Sigmoid colon (tissue), 7 donors: ENCODE measurements around the gene FLRT1. TPM values are rescaled to one million over a fixed set of nuclear protein-coding genes. Genes with fewer than 3 reads are reported as not detected.

ENCODE experiments used
- DNase-seq: peaks from one replicate; pipeline ENCODE4 v3.0.0-alpha.2; 2019
- H3K27ac ChIP-seq, 4 donors: fragments of 200-600 bp; sonication (generic); one replicate each; pipeline ENCODE4 v1.5.1; 2016 to 2019; ENCODE audit warnings: mild to moderate bottlenecking in 1 of 4
- H3K27me3 ChIP-seq, 3 donors: fragments of 200-600 bp; sonication (generic); one replicate each; pipeline ENCODE4 v1.5.1; 2019; ENCODE audit warnings: mild to moderate bottlenecking in 1 of 3
- H3K36me3 ChIP-seq, 4 donors: fragments of 200-600 bp; sonication (generic); one replicate each; pipeline ENCODE4 v1.5.1; 2016 to 2019
- H3K4me1 ChIP-seq, 4 donors: fragments of 200-600 bp; sonication (generic); one replicate each; pipeline ENCODE4 v1.5.1; 2017 to 2019
- H3K4me3 ChIP-seq, 4 donors: fragments of 200-600 bp; sonication (generic); one replicate each; pipeline ENCODE4 v1.5.1; 2017 to 2019; ENCODE audit warnings: mild to moderate bottlenecking in 2 of 4, moderate library complexity in 1 of 4
- H3K9me3 ChIP-seq, 4 donors: fragments of 200-600 bp in 3 of 4; sonication (generic) in 3 of 4; one replicate each; pipeline versions ENCODE4 v1.5.1 to v1.6.1; 2013 to 2019
- EP300 ChIP-seq, 4 donors: sonication (generic); formaldehyde crosslinking; IDR thresholded peaks; one replicate each; pipeline ENCODE4 v1.6.1; 2017; ENCODE audit warnings: antibody characterized with exemption in 4 of 4
- POLR2A ChIP-seq, 2 donors: fragments of 450-650 bp; IDR thresholded peaks; one replicate each; pipeline ENCODE4 v1.6.1; 2016; ENCODE audit warnings: antibody characterized with exemption in 2 of 2, mild to moderate bottlenecking in 2 of 2, moderate library complexity in 2 of 2
- POLR2AphosphoS5 ChIP-seq, 4 donors: sonication (generic); formaldehyde crosslinking; IDR thresholded peaks; one replicate each; pipeline ENCODE4 v1.6.1; 2017; ENCODE audit warnings: antibody characterized with exemption in 4 of 4
- WGBS, 2 donors: extraction: QIAGEN DNeasy Blood & Tissue Kit; methylation state at CpG; one replicate each; pipeline ENCODE4 v1.1.7; 2013; 5-methylcytosine and 5-hydroxymethylcytosine counted together
- intact Hi-C: fragments of 100-400 bp; cut with DNase I; formaldehyde crosslinking; loops from one replicate; pipeline ENCODE4 v1.15.1; 2023
- polyA plus RNA-seq, 3 donors: library from polyadenylated mRNA; stranded (reverse); fragments of 200-250 nt; gene quantifications; one replicate each; pipeline ENCODE4 v1.2.3, GENCODE V29; 2013
- total RNA-seq, 4 donors: library from RNA; depleted of rRNA; stranded (reverse); fragments of >200 nt; gene quantifications; one replicate each; pipeline ENCODE4 v1.1.0, GENCODE V29; 2016
- TF ChIP-seq, protein P1 (sequence below), 4 experiments: fragments of 450-650 bp in 3 of 4; fragments of 200-600 bp in 1 of 4; IDR thresholded peaks; one replicate each; pipeline ENCODE4 v1.5.1; 2016 to 2019; ENCODE audit warnings: antibody characterized with exemption in 4 of 4, mild to moderate bottlenecking in 3 of 4, moderate library complexity in 2 of 4
- donor health status: healthy with polysubstance abuse.
- donor health status: Bipolar disorder and iron deficiency.
- donor health status: healthy.

FLRT1 gene
- total and polyA plus RNA-seq, 7 donors = 0.66 to 6.9 (median 2.9) TPM; not detected in 2

DNA sequence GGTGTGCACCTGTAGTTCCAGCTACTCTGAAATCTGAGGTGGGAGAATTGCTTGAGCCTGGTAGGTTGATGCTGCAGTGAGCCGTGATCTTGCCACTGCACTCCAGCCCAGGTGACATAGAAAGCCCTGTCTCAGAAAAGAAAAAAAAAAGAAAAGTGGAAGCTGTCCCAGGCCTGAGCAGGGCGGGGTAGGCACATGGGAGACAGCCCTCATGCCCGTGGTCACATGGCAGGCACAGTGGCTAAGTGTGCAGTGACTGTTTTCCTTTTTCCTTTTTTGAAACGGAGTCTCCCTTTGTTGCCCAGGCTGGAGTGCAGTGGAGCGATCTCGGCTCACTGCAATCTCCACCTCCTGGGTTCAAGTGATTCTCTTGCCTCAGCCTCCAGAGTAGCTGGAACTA is 41.7 kb upstream of the FLRT1 start:
- H3K36me3 ChIP-seq = peaks cover 26 to 88% (median 27%) of the 10 kb centered on the region in 4 donors
- TF ChIP-seq POLR2A (IDR thresholded peaks at IDR 0.05) = no peak
- TF ChIP-seq, protein P1, sequence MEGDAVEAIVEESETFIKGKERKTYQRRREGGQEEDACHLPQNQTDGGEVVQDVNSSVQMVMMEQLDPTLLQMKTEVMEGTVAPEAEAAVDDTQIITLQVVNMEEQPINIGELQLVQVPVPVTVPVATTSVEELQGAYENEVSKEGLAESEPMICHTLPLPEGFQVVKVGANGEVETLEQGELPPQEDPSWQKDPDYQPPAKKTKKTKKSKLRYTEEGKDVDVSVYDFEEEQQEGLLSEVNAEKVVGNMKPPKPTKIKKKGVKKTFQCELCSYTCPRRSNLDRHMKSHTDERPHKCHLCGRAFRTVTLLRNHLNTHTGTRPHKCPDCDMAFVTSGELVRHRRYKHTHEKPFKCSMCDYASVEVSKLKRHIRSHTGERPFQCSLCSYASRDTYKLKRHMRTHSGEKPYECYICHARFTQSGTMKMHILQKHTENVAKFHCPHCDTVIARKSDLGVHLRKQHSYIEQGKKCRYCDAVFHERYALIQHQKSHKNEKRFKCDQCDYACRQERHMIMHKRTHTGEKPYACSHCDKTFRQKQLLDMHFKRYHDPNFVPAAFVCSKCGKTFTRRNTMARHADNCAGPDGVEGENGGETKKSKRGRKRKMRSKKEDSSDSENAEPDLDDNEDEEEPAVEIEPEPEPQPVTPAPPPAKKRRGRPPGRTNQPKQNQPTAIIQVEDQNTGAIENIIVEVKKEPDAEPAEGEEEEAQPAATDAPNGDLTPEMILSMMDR (IDR thresholded peaks at IDR 0.05) = no peak
- no peak for TF ChIP-seq EP300 (IDR thresholded peaks at IDR 0.05)
- TF ChIP-seq POLR2AphosphoS5 (IDR thresholded peaks at IDR 0.05) = no peak
- DNase-seq = no peak
- no peak overlapping the region for H3K27ac ChIP-seq
- H3K27me3 ChIP-seq = no peaks in the 10 kb centered on the region
- 50 to 79% methylated on average over 6 of the region's 6 CpGs for WGBS, 2 donors
- H3K9me3 ChIP-seq = no peaks in the 10 kb centered on the region
- intact Hi-C loops = no loop called here
- H3K4me3 ChIP-seq = no peak overlapping the region
- peaks cover 0 to 5% (median 3%) of the 10 kb centered on the region in 4 donors for H3K4me1 ChIP-seq

DNA sequence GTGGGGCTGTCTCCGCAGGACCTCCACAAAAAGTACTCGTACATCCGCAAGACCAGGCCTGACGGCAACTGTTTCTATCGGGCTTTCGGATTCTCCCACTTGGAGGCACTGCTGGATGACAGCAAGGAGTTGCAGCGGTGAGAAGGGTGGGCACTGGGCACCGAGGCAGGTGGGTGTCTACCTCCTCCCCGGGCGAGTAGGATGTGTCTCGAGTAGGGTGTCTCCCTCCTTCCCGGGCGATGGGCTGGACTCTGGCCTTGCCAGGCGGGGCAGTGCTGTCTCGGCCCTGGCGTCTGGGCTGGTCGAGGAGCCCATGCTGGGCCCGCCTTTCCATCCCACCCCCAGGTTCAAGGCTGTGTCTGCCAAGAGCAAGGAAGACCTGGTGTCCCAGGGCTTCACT is 39.2 kb upstream of the FLRT1 start:
- 70 to 92% methylated on average over 18 of the region's 18 CpGs for WGBS, 2 donors
- TF ChIP-seq EP300 (IDR thresholded peaks at IDR 0.05) = no peak
- no peak for TF ChIP-seq POLR2AphosphoS5 (IDR thresholded peaks at IDR 0.05)
- no peak for TF ChIP-seq POLR2A (IDR thresholded peaks at IDR 0.05)
- TF ChIP-seq, protein P1 (IDR thresholded peaks at IDR 0.05) = no peak
- H3K27me3 ChIP-seq = peaks cover 0 to 7% (median 0%) of the 10 kb centered on the region in 3 donors
- H3K4me3 ChIP-seq = no peak overlapping the region
- no peaks in the 10 kb centered on the region for H3K9me3 ChIP-seq
- intact Hi-C loops = no loop called here
- H3K4me1 ChIP-seq = peaks cover 0 to 29% (median 26%) of the 10 kb centered on the region in 4 donors
- no peak overlapping the region for H3K27ac ChIP-seq
- no peak for DNase-seq
- peaks cover 19 to 64% (median 23%) of the 10 kb centered on the region in 4 donors for H3K36me3 ChIP-seq

DNA sequence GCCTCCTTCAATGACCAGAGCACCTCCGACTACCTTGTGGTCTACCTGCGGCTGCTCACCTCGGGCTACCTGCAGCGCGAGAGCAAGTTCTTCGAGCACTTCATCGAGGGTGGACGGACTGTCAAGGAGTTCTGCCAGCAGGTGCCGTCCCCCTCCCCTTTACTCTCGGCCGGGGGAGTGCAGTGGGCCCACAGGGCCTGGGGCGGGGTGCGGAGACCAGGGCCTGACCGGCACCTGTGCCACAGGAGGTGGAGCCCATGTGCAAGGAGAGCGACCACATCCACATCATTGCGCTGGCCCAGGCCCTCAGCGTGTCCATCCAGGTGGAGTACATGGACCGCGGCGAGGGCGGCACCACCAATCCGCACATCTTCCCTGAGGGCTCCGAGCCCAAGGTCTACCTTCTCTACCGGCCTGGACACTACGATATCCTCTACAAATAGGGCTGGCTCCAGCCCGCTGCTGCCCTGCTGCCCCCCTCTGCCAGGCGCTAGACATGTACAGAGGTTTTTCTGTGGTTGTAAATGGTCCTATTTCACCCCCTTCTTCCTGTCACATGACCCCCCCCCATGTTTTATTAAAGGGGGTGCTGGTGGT is 38.5 kb upstream of the FLRT1 start:
- 94 to 95% methylated on average over 27 of the region's 27 CpGs for whole genome bisulfite sequencing, 2 donors
- H3K9me3 ChIP-seq = no peaks in the 10 kb centered on the region
- peaks cover 15 to 59% (median 23%) of the 10 kb centered on the region in 4 donors for H3K36me3 ChIP-seq
- no peak overlapping the region for H3K4me3 ChIP-seq
- peaks cover 0 to 7% (median 0%) of the 10 kb centered on the region in 3 donors for H3K27me3 ChIP-seq
- peaks cover 0 to 35% (median 30%) of the 10 kb centered on the region in 4 donors for H3K4me1 ChIP-seq
- no peak overlapping the region for H3K27ac ChIP-seq
- intact Hi-C loops = no loop called here
- TF ChIP-seq, protein P1 (IDR thresholded peaks at IDR 0.05) = no peak
- TF ChIP-seq POLR2AphosphoS5 (IDR thresholded peaks at IDR 0.05) = no peak
- TF ChIP-seq EP300 (IDR thresholded peaks at IDR 0.05) = no peak
- TF ChIP-seq POLR2A (IDR thresholded peaks at IDR 0.05) = no peak
- no peak for DNase-seq

DNA sequence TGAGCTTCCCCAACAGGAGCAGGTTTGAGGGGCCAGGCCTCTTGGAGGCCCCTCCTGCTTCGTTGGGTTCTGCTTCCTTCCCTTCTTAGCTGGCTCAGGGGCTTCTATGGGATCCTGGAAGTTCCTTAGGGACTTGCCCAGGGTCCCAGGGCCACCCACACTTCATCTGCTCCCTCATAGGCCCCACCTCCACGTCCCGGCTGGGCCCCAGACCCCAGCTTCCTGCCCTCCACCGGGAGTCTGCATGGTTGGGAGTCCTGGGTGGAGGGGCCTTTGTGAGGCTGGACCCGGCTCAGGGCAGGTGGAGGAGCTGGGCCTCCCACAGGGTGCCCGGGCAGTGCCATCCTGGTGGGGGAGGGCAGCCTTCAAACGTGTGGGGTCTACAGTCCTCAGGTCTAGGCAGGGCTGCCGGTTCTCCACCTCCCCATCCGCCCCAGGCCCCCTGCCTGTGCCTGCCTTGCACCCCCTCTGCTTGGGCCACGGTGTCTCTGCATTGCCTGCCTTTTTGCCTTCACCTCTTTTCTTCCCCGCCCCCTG is 37.9 kb upstream of the FLRT1 start:
- whole genome bisulfite sequencing, 2 donors = 83 to 87% methylated on average over 11 of the region's 11 CpGs
- Histone ChIP-seq H3K27me3 (peaks cover 0 to 7% (median 0%) of the 10 kb centered on the region in 3 donors), H3K9me3 (no peaks in the 10 kb centered on the region), H3K36me3 (peaks cover 15 to 55% (median 22%) of the 10 kb centered on the region in 4 donors), H3K27ac (no peak overlapping the region), H3K4me1 (peaks cover 0 to 39% (median 30%) of the 10 kb centered on the region in 4 donors), H3K4me3 (no peak overlapping the region)
- DNase-seq = no peak
- intact Hi-C loops = no loop called here
- TF ChIP-seq EP300 (IDR thresholded peaks at IDR 0.05) (no peak), POLR2A (IDR thresholded peaks at IDR 0.05) (no peak), POLR2AphosphoS5 (IDR thresholded peaks at IDR 0.05) (no peak)
- TF ChIP-seq, protein P1 (IDR thresholded peaks at IDR 0.05) = no peak
